ENCODE measurements around the gene MTREX. TPM values are rescaled to one million over a fixed set of nuclear protein-coding genes. Genes with fewer than 3 reads are reported as not detected.

MTREX gene
- total and polyA plus RNA-seq, 10 of the 15 experiments (the other 5 are each of a cell fraction or from before 2014, with no cell fraction given): 20.1 to 102 (median 49.0) TPM

GRCh38 chr5:55450050-55450765 is 142.4 kb downstream of the MTREX start:
- no peaks in the 10 kb centered on the region for H3K36me3 ChIP-seq (ENCODE audit: control insufficient read depth in 2 of 2, insufficient read depth in 2 of 2, low read length in 1 of 2)
- H3K27me3 ChIP-seq (replicated peaks in 1 of 2; ENCODE audit: control insufficient read depth in 2 of 2, insufficient read depth in 2 of 2, low read length in 1 of 2): no peaks in the 10 kb centered on the region
- no peak for ATAC-seq
- H3K4me1 ChIP-seq (ENCODE audit: control insufficient read depth, insufficient read depth, low read length): no peaks in the 10 kb centered on the region
- no peak overlapping the region for H3K4me3 ChIP-seq
- H2AFZ ChIP-seq (ENCODE audit: control insufficient read depth, low read depth, low read length): no peak overlapping the region
- no peaks in the 10 kb centered on the region for H3K9me3 ChIP-seq (replicated peaks; ENCODE audit: control insufficient read depth, insufficient read depth, low read length)
- H3K27ac ChIP-seq (ENCODE audit: control insufficient read depth, insufficient read depth): no peak overlapping the region
- WGBS (ENCODE audit: insufficient coverage, insufficient replicate concordance, low lambda C conversion rate, missing lambda C conversion rate): 76% methylated on average over 4 of the region's 4 CpGs
- BruUV-seq (replicated peaks): no TSS peak
- no peak overlapping the region for H3K9ac ChIP-seq (ENCODE audit: control insufficient read depth, insufficient read depth, low read length)
- no peak overlapping the region for H3K4me2 ChIP-seq (ENCODE audit: control insufficient read depth, insufficient read depth)
- TF ChIP-seq JUND (IDR thresholded peaks at IDR 0.05; ENCODE audit: low read depth, low read length): no peak
- TF ChIP-seq MYC (IDR thresholded peaks at IDR 0.05; ENCODE audit: insufficient read depth, insufficient read length, insufficient replicate concordance, low read length, severe bottlenecking): no peak
- TF ChIP-seq CHD1 (IDR thresholded peaks at IDR 0.05; ENCODE audit: low read depth, low read length): no peak
- no peak for TF ChIP-seq NR2F1 (conservative IDR thresholded peaks at IDR 0.05)
- no peak for TF ChIP-seq WRNIP1 (IDR thresholded peaks at IDR 0.05; ENCODE audit: borderline replicate concordance, low read depth, low read length)
- no peak for TF ChIP-seq ZBTB33 (IDR thresholded peaks at IDR 0.05)
- TF ChIP-seq TBL1XR1 (IDR thresholded peaks at IDR 0.05; ENCODE audit: low read depth, low read length): no peak
- no peak for TF ChIP-seq NR2C2 (IDR thresholded peaks at IDR 0.05; ENCODE audit: borderline replicate concordance, control insufficient read depth, insufficient read length, low read depth)
- no peak for TF ChIP-seq ATF7 (IDR thresholded peaks at IDR 0.05; ENCODE audit: low read depth)
- no peak for TF ChIP-seq MAX (IDR thresholded peaks at IDR 0.05; ENCODE audit: low read depth, low read length)
- TF ChIP-seq CEBPZ (IDR thresholded peaks at IDR 0.05; ENCODE audit: low read depth, low read length): no peak
- DNase-seq (ENCODE audit: low read depth, low spot score): no peak
- no peaks in the 10 kb centered on the region for H3K79me2 ChIP-seq (ENCODE audit: control insufficient read depth, insufficient read depth, low read length)
- in situ Hi-C loops (cut with MboI): no loop called here
- FAIRE-seq: no peak
- ChIA-PET CTCF (no interaction called here), SMC1A (ENCODE audit: uncharacterized antibody, unreplicated experiment) (no interaction called here), RAD21 (ENCODE audit: unreplicated experiment) (no interaction called here), POLR2A (no interaction called here)
- H4K20me1 ChIP-seq (ENCODE audit: control insufficient read depth, insufficient read depth): no peaks in the 10 kb centered on the region
- intact Hi-C loops (cut with micrococcal nuclease; ENCODE audit: unreplicated experiment): no loop called here
